Epidermal melanocyte (primary cell): ENCODE results near the gene STAT5B.
"Not testable (repeated sequence)": the region's sequence is repeated elsewhere in the genome, so short reads cannot be mapped to it uniquely, and the experiment has no call there.

Experiments used
- DNase-seq: peaks from one replicate; pipeline ENCODE4 v3.0.0; 2011; ENCODE audit warnings: low spot score; ENCODE audit not compliant: insufficient read length

STAT5B gene

GRCh38 chr17:42236760-42237159 lies 39.4 kb downstream of the STAT5B start:
- DNase-seq, result no peak

- DNase-seq, result no peak
Measured at GRCh38 chr17:42233994-42234393, 42.2 kb downstream of the STAT5B start.

GRCh38 chr17:42233156-42233555 lies 43.0 kb downstream of the STAT5B start:
- no peak for DNase-seq

- DNase-seq, result no peak
Measured at GRCh38 chr17:42230225-42230624, 46.0 kb downstream of the STAT5B start.

- no peak for DNase-seq
Measured at GRCh38 chr17:42227849-42228700, 48.1 kb downstream of the STAT5B start.

GRCh38 chr17:42225646-42226045 lies 50.5 kb downstream of the STAT5B start:
- no peak for DNase-seq

- DNase-seq, result no peak
Measured at GRCh38 chr17:42224651-42225050, 51.5 kb downstream of the STAT5B start.

GRCh38 chr17:42221886-42222745 lies 54.1 kb downstream of the STAT5B start:
- no peak for DNase-seq

GRCh38 chr17:42219280-42219679 lies 56.9 kb downstream of the STAT5B start:
- DNase-seq, result not testable (repeated sequence)

GRCh38 chr17:42214156-42214555 lies 62.0 kb downstream of the STAT5B start:
- DNase-seq, result no peak

- DNase-seq, result no peak
Measured at GRCh38 chr17:42212382-42212781, 63.8 kb downstream of the STAT5B start.

GRCh38 chr17:42211921-42212341 lies 64.3 kb downstream of the STAT5B start:
- DNase-seq, result not testable (repeated sequence)

GRCh38 chr17:42210046-42210445 lies 66.1 kb downstream of the STAT5B start:
- DNase-seq, result no peak

GRCh38 chr17:42206153-42206612 lies 70.0 kb downstream of the STAT5B start:
- not testable (repeated sequence) for DNase-seq

GRCh38 chr17:42203354-42203753 lies 72.8 kb downstream of the STAT5B start:
- no peak for DNase-seq

- no peak for DNase-seq
Measured at GRCh38 chr17:42202696-42203095, 73.5 kb downstream of the STAT5B start.

GRCh38 chr17:42202159-42202558 lies 74.0 kb downstream of the STAT5B start:
- DNase-seq, result no peak

- no peak for DNase-seq
Measured at GRCh38 chr17:42201458-42201772, 74.8 kb downstream of the STAT5B start.

- DNase-seq, result no peak
Measured at GRCh38 chr17:42200706-42201457, 75.3 kb downstream of the STAT5B start.

GRCh38 chr17:42199416-42200011 lies 76.7 kb downstream of the STAT5B start:
- DNase-seq, result no peak

GRCh38 chr17:42198897-42199296 lies 77.3 kb downstream of the STAT5B start:
- DNase-seq, result no peak
